Sigmoid colon (tissue), 7 donors: ENCODE results near the gene ST8SIA2. TPM values are rescaled to one million over a fixed set of nuclear protein-coding genes. Genes with fewer than 3 reads are reported as not detected.

Experiments
- DNase-seq: peaks from one replicate; pipeline ENCODE4 v3.0.0-alpha.2; 2019
- H3K27ac ChIP-seq, 4 donors: fragments of 200-600 bp; sonication (generic); one replicate each; pipeline ENCODE4 v1.5.1; 2016 to 2019; ENCODE audit warnings: mild to moderate bottlenecking in 1 of 4
- H3K27me3 ChIP-seq, 3 donors: fragments of 200-600 bp; sonication (generic); one replicate each; pipeline ENCODE4 v1.5.1; 2019; ENCODE audit warnings: mild to moderate bottlenecking in 1 of 3
- H3K36me3 ChIP-seq, 4 donors: fragments of 200-600 bp; sonication (generic); one replicate each; pipeline ENCODE4 v1.5.1; 2016 to 2019
- H3K4me1 ChIP-seq, 4 donors: fragments of 200-600 bp; sonication (generic); one replicate each; pipeline ENCODE4 v1.5.1; 2017 to 2019
- H3K4me3 ChIP-seq, 4 donors: fragments of 200-600 bp; sonication (generic); one replicate each; pipeline ENCODE4 v1.5.1; 2017 to 2019; ENCODE audit warnings: mild to moderate bottlenecking in 2 of 4, moderate library complexity in 1 of 4
- H3K9me3 ChIP-seq, 4 donors: fragments of 200-600 bp in 3 of 4; sonication (generic) in 3 of 4; one replicate each; pipeline versions ENCODE4 v1.5.1 to v1.6.1; 2013 to 2019
- CTCF ChIP-seq, 4 experiments: fragments of 450-650 bp in 3 of 4; fragments of 200-600 bp in 1 of 4; IDR thresholded peaks; one replicate each; pipeline ENCODE4 v1.5.1; 2016 to 2019; ENCODE audit warnings: antibody characterized with exemption in 4 of 4, mild to moderate bottlenecking in 3 of 4, moderate library complexity in 2 of 4
- EP300 ChIP-seq, 4 donors: sonication (generic); formaldehyde crosslinking; IDR thresholded peaks; one replicate each; pipeline ENCODE4 v1.6.1; 2017; ENCODE audit warnings: antibody characterized with exemption in 4 of 4
- POLR2A ChIP-seq, 2 donors: fragments of 450-650 bp; IDR thresholded peaks; one replicate each; pipeline ENCODE4 v1.6.1; 2016; ENCODE audit warnings: antibody characterized with exemption in 2 of 2, mild to moderate bottlenecking in 2 of 2, moderate library complexity in 2 of 2
- POLR2AphosphoS5 ChIP-seq, 4 donors: sonication (generic); formaldehyde crosslinking; IDR thresholded peaks; one replicate each; pipeline ENCODE4 v1.6.1; 2017; ENCODE audit warnings: antibody characterized with exemption in 4 of 4
- WGBS, 2 donors: extraction: QIAGEN DNeasy Blood & Tissue Kit; methylation state at CpG; one replicate each; pipeline ENCODE4 v1.1.7; 2013; 5-methylcytosine and 5-hydroxymethylcytosine counted together
- intact Hi-C: fragments of 100-400 bp; cut with DNase I; formaldehyde crosslinking; loops from one replicate; pipeline ENCODE4 v1.15.1; 2023
- polyA plus RNA-seq, 3 donors: library from polyadenylated mRNA; stranded (reverse); fragments of 200-250 nt; gene quantifications; one replicate each; pipeline ENCODE4 v1.2.3, GENCODE V29; 2013
- total RNA-seq, 4 donors: library from RNA; depleted of rRNA; stranded (reverse); fragments of >200 nt; gene quantifications; one replicate each; pipeline ENCODE4 v1.1.0, GENCODE V29; 2016
- donor health status: healthy with polysubstance abuse.
- donor health status: Bipolar disorder and iron deficiency.
- donor health status: healthy.

Gene ST8SIA2
- total and polyA plus RNA-seq, 7 donors: under 0.01 to 0.71 (median 0.16) TPM; not detected in 2

- no peak overlapping the region for H3K27ac ChIP-seq
- no peaks in the 10 kb centered on the region for H3K9me3 ChIP-seq
- intact Hi-C loops: no loop called here
- DNase-seq: no peak
- H3K27me3 ChIP-seq: no peaks in the 10 kb centered on the region
- 71 to 73% methylated on average over 13 of the region's 13 CpGs for WGBS, 2 donors
- no peak for TF ChIP-seq CTCF (IDR thresholded peaks at IDR 0.05)
- no peak for TF ChIP-seq POLR2A (IDR thresholded peaks at IDR 0.05)
- no peak for TF ChIP-seq POLR2AphosphoS5 (IDR thresholded peaks at IDR 0.05)
- TF ChIP-seq EP300 (IDR thresholded peaks at IDR 0.05): no peak
- no peak overlapping the region for H3K4me3 ChIP-seq
- H3K4me1 ChIP-seq: no peaks in the 10 kb centered on the region
- no peaks in the 10 kb centered on the region for H3K36me3 ChIP-seq
Measured at GRCh38 chr15:92457471-92458041, 63.9 kb downstream of the ST8SIA2 start.

- intact Hi-C loops: no loop called here
- 81 to 83% methylated on average over 4 of the region's 4 CpGs for WGBS, 2 donors
Measured at GRCh38 chr15:92460023-92460422, 66.3 kb downstream of the ST8SIA2 start.

GRCh38 chr15:92462424-92463125 is 68.9 kb downstream of the ST8SIA2 start:
- Histone ChIP-seq H3K9me3 (no peaks in the 10 kb centered on the region), H3K4me1 (no peaks in the 10 kb centered on the region), H3K36me3 (no peaks in the 10 kb centered on the region), H3K27ac (no peak overlapping the region), H3K27me3 (no peaks in the 10 kb centered on the region), H3K4me3 (no peak overlapping the region)
- WGBS, 2 donors: 85 to 88% methylated on average over 2 of the region's 2 CpGs
- no peak for TF ChIP-seq POLR2AphosphoS5 (IDR thresholded peaks at IDR 0.05)
- no peak for TF ChIP-seq EP300 (IDR thresholded peaks at IDR 0.05)
- TF ChIP-seq CTCF (IDR thresholded peaks at IDR 0.05): no peak
- no peak for TF ChIP-seq POLR2A (IDR thresholded peaks at IDR 0.05)
- intact Hi-C loops: no loop called here
- DNase-seq: no peak

More at GRCh38 chr15:92460023-92460422, 66.3 kb downstream of the ST8SIA2 start:
- no peaks in the 10 kb centered on the region for H3K27me3 ChIP-seq
- no peaks in the 10 kb centered on the region for H3K4me1 ChIP-seq
- no peaks in the 10 kb centered on the region for H3K36me3 ChIP-seq
- TF ChIP-seq POLR2AphosphoS5 (IDR thresholded peaks at IDR 0.05) (no peak), EP300 (IDR thresholded peaks at IDR 0.05) (no peak), CTCF (IDR thresholded peaks at IDR 0.05) (no peak), POLR2A (IDR thresholded peaks at IDR 0.05) (no peak)
- no peak overlapping the region for H3K4me3 ChIP-seq
- H3K9me3 ChIP-seq: no peaks in the 10 kb centered on the region
- H3K27ac ChIP-seq: no peak overlapping the region
- no peak for DNase-seq

- no peak overlapping the region for H3K27ac ChIP-seq
- TF ChIP-seq CTCF (IDR thresholded peaks at IDR 0.05): no peak
- no peak overlapping the region for H3K4me3 ChIP-seq
- no peaks in the 10 kb centered on the region for H3K4me1 ChIP-seq
- no peaks in the 10 kb centered on the region for H3K9me3 ChIP-seq
- no peaks in the 10 kb centered on the region for H3K36me3 ChIP-seq
- DNase-seq: no peak
- H3K27me3 ChIP-seq: no peaks in the 10 kb centered on the region
- intact Hi-C loops: no loop called here
- WGBS, 2 donors: 74 to 83% methylated on average over 5 of the region's 5 CpGs
Measured at GRCh38 chr15:92463352-92463751, 69.7 kb downstream of the ST8SIA2 start.
